Mucosa of descending colon (tissue), 3 donors: ENCODE results near the gene PHLPP1. TPM values are rescaled to one million over a fixed set of nuclear protein-coding genes. Genes with fewer than 3 reads are reported as not detected.
"Not testable (repeated sequence)": the region's sequence is repeated elsewhere in the genome, so short reads cannot be mapped to it uniquely, and the experiment has no call there.

ENCODE experiments used
- ATAC-seq: fragments of 200-7000 bp; cut with Tn5 transposase; one replicate; pipeline ENCODE4 v1.9.1; 2020; ENCODE audit warnings: mild to moderate bottlenecking, moderate library complexity
- DNase-seq, 3 donors: peaks; one replicate each; pipeline ENCODE4 v3.0.0-alpha.2; 2020
- H3K36me3 ChIP-seq: fragments of 200-600 bp; one replicate; pipeline ENCODE4 v1.8.0; 2021; ENCODE audit warnings: low read depth, mild to moderate bottlenecking
- H3K4me1 ChIP-seq: fragments of 200-600 bp; one replicate; pipeline ENCODE4 v1.8.0; 2021; ENCODE audit warnings: low read depth, mild to moderate bottlenecking
- H3K4me3 ChIP-seq: fragments of 200-600 bp; one replicate; pipeline ENCODE4 v1.8.0; 2021; ENCODE audit warnings: mild to moderate bottlenecking
- H3K9me3 ChIP-seq: fragments of 200-600 bp; one replicate; pipeline ENCODE4 v1.8.0; 2021; ENCODE audit warnings: mild to moderate bottlenecking
- intact Hi-C, 2 donors: fragments of 100-400 bp; cut with DNase I in 1 of 2; cut with micrococcal nuclease in 1 of 2; formaldehyde crosslinking; loops; one replicate each; pipeline versions ENCODE4 v1.11.0 to v1.11.1; 2022; cut with DNase I, micrococcal nuclease
- total RNA-seq, 3 donors: library from RNA; stranded (reverse); fragmentation: NEBNext Ultra II Directional in 2 of 3; extraction: Animal tissue kit (Norgen Biotek cat#: 25700) in 2 of 3; gene quantifications; one replicate each; pipeline versions ENCODE4 v1.2.1 to v1.2.4, GENCODE V29; 2021 to 2023
- TF ChIP-seq, protein P1 (sequence below): fragments of 200-600 bp; IDR thresholded peaks from one replicate; pipeline ENCODE4 v1.8.0; 2022; ENCODE audit warnings: antibody characterized with exemption, mild to moderate bottlenecking
- donor health status: DM: no; HTN: no; CAD: no; lungs with moderate emphysema.
- donor health status: DM: no; HTN: no; CAD: no.
- donor health status: DM: no; HTN: yes; CAD: no.

The PHLPP1 gene
- total RNA-seq, 3 donors from 2014 or later: 17.9 to 28.9 (median 19.7) TPM

- TF ChIP-seq, protein P1, sequence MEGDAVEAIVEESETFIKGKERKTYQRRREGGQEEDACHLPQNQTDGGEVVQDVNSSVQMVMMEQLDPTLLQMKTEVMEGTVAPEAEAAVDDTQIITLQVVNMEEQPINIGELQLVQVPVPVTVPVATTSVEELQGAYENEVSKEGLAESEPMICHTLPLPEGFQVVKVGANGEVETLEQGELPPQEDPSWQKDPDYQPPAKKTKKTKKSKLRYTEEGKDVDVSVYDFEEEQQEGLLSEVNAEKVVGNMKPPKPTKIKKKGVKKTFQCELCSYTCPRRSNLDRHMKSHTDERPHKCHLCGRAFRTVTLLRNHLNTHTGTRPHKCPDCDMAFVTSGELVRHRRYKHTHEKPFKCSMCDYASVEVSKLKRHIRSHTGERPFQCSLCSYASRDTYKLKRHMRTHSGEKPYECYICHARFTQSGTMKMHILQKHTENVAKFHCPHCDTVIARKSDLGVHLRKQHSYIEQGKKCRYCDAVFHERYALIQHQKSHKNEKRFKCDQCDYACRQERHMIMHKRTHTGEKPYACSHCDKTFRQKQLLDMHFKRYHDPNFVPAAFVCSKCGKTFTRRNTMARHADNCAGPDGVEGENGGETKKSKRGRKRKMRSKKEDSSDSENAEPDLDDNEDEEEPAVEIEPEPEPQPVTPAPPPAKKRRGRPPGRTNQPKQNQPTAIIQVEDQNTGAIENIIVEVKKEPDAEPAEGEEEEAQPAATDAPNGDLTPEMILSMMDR: no peak
- intact Hi-C loops: no loop called here
- ATAC-seq (no peak), DNase-seq (no peak)
- Histone ChIP-seq H3K4me1 (peaks cover 8% of the 10 kb centered on the region), H3K4me3 (no peak overlapping the region), H3K9me3 (no peaks in the 10 kb centered on the region), H3K36me3 (no peaks in the 10 kb centered on the region)
These were observed 23.3 kb downstream of the PHLPP1 start for GRCh38 chr18:62738639-62739038.

- Histone ChIP-seq H3K36me3 (no peaks in the 10 kb centered on the region), H3K4me3 (no peak overlapping the region), H3K4me1 (peaks cover 19% of the 10 kb centered on the region), H3K9me3 (no peaks in the 10 kb centered on the region)
- TF ChIP-seq, protein P1: no peak
- no peak for DNase-seq
- peak; percentile 51 for ATAC-seq
- intact Hi-C loops: no loop called here
These were observed 24.6 kb downstream of the PHLPP1 start for GRCh38 chr18:62739911-62740310.

- H3K9me3 ChIP-seq, H3K4me3 ChIP-seq, ATAC-seq, intact Hi-C loops, DNase-seq, H3K36me3 ChIP-seq: not testable (repeated sequence)
- H3K4me1 ChIP-seq: peaks cover 24% of the 10 kb centered on the region
These were observed 25.3 kb downstream of the PHLPP1 start for GRCh38 chr18:62740650-62741049.

DNA sequence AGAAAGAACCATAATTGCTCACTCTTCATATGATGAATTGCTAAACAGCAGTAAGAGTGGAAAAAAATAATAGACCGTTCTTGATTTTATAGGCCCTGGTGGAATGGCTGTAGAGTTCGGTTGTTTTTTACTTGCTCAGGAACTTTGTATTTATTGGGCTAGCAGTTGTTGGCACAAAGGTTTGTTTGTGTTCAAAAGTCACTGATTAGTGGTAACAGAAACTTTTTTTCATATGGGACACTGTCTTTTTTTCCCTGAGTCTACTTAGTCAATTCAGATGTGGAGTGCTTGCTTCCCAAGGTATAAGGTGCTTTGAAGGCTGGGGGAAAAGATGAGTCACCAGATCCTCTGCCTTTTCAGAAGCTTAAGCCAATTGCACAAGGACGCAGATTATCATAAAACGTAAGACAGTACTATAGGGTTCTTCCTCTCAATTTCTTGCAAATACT is 25.8 kb downstream of the PHLPP1 start:
- Histone ChIP-seq H3K36me3 (no peaks in the 10 kb centered on the region), H3K4me3 (no peak overlapping the region), H3K9me3 (no peaks in the 10 kb centered on the region), H3K4me1 (peaks cover 28% of the 10 kb centered on the region)
- peak; percentile 80 for ATAC-seq
- TF ChIP-seq, protein P1: no peak
- intact Hi-C loops: no loop called here
- DNase-seq: peak in 1 of 3 donors; percentile 57

- H3K9me3 ChIP-seq: no peaks in the 10 kb centered on the region
- TF ChIP-seq, protein P1: no peak
- ATAC-seq (peak; percentile 37), DNase-seq (no peak)
- peaks cover 29% of the 10 kb centered on the region for H3K4me1 ChIP-seq
- H3K36me3 ChIP-seq: no peaks in the 10 kb centered on the region
- intact Hi-C loops: no loop called here
- H3K4me3 ChIP-seq: no peak overlapping the region
These were observed 26.2 kb downstream of the PHLPP1 start for GRCh38 chr18:62741584-62741983.

DNA sequence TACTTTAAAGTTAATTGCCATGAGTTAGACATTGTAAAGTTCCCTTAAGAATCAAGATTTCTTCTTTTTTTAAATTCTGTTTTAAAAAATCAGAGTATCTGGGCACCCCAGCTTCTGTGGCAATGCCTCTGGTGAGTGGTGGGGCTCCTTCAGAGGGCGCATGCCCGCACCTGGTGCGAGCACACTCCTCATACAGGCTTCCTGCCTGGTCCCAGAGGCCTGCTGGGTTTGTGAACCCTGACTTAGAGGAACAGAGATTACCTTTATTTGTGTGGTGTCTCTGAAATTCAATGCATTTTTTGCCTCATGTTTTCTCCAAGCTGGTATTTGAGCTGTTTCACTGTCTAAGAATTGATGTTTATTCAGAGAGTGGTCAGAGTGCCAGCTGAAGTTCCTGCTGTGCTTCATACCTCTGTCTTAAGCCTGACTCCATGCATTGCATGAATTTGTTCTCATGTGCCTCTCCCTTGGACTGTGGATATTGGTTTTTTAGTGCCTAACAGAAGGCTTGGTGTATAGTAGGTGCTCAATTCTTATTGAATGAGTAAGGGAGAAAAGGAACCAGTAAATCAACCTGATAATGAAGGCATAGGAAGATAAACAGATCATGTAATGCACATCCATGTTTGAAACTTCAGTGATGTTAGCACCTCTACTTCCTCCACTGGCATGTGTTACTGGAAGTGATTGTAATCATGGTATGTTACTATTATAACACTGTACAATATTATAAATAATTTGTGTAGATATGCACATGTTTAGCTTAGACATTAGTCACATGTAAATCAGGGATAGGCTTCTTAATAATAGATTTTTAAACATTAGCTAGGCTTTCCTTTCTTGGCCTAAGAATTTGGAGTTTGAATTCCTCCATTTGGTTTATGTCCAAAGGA is 29.0 kb downstream of the PHLPP1 start:
- Histone ChIP-seq H3K4me1 (peaks cover 29% of the 10 kb centered on the region), H3K9me3 (no peaks in the 10 kb centered on the region), H3K4me3 (no peak overlapping the region), H3K36me3 (no peaks in the 10 kb centered on the region)
- ATAC-seq (peak; percentile 45), DNase-seq (no peak)
- intact Hi-C loops: no loop called here
- TF ChIP-seq, protein P1: no peak
